ENCODE data around the gene CYBC1.

CYBC1 gene

DNA sequence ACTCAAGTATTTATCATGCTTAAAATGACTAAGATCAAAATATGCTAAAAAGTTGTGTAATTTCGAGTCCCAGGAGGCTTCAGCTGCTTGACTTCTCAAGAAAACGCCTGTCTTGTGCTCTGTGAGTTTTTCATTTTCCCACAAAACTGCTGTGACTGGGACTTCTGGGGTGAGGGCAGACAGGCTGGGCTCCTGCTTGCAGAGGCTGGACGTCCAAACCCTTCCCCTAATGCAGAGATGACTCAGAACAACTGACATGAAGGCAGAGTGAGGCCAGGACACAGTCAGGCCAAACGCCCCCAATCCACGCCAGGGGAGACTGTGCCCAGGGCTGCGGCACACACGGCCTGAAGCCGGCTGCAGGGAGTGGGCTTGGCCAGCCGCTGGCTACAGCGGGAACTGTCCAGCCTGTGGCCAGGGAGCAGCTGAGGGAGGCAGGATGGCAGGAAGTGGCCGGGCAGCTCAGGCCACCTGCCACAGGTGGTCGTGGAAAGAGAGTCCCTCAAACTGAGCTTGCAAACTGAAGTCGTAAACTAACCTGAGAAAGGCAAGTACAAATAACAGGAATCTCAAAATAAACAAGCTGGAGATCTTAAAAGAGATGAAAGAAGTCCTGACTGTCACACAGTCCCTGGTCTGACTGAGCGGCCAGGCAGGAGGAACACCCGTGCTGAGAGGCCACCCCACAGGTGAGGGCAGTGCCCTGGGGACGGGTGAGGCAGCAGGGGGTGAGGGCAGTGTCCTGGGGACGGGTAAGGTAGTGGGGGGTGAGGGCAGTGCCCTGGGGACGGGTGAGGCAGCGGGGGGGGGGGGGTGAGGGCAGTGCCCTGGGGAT is 53.7 kb downstream of the CYBC1 start:
- DNase-seq (ENCODE audit: low read depth), result no peak
- TF ChIP-seq, protein P1, sequence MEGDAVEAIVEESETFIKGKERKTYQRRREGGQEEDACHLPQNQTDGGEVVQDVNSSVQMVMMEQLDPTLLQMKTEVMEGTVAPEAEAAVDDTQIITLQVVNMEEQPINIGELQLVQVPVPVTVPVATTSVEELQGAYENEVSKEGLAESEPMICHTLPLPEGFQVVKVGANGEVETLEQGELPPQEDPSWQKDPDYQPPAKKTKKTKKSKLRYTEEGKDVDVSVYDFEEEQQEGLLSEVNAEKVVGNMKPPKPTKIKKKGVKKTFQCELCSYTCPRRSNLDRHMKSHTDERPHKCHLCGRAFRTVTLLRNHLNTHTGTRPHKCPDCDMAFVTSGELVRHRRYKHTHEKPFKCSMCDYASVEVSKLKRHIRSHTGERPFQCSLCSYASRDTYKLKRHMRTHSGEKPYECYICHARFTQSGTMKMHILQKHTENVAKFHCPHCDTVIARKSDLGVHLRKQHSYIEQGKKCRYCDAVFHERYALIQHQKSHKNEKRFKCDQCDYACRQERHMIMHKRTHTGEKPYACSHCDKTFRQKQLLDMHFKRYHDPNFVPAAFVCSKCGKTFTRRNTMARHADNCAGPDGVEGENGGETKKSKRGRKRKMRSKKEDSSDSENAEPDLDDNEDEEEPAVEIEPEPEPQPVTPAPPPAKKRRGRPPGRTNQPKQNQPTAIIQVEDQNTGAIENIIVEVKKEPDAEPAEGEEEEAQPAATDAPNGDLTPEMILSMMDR (IDR thresholded peaks at IDR 0.05; ENCODE audit: insufficient read depth, low read depth, low read length, missing control alignments), result no peak
- no peak overlapping the region for H3K4me3 ChIP-seq (ENCODE audit: low read depth, low read length)

DNA sequence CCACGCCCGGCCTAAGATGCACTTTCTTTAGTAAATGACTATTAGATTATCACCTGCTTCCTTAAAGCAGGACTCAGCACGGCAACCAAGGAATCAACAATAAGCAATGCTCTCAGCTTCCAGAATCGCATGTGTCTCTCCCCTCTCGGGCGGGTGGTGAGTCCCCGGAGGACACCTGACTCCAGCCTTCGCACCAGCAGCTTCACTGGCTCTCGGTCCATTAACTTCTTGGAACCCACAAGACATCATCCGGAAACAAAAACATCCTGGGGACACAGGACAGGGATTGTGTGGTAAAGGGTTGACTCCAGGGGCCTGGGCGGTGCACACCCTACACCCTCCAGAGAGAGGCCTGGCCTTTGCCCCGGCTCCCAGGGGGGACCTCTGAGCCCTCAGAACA is 56.3 kb downstream of the CYBC1 start:
- H3K4me3 ChIP-seq (ENCODE audit: low read depth, low read length), result no peak overlapping the region
- TF ChIP-seq, protein P1 (IDR thresholded peaks at IDR 0.05; ENCODE audit: insufficient read depth, low read depth, low read length, missing control alignments), result no peak
- DNase-seq (ENCODE audit: low read depth), result no peak

DNA sequence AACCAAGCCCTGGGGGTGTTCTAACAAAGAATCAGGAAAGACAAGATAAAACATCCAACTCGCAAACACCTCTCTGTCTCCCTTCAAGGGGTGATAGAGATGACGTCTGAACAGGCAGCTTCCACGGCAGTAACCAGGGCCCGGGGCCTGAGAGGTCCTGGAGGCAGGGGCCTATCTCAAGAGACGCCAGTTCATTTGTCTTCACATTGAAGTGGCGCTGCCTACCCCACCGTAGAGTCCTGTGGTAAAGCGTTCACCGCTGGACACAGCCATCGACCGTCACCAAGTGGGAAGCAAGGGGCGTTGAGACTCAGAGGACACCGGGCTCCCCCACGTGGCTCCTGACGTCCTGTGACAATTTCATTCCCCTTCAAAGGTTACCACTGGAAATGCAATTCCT is 57.6 kb downstream of the CYBC1 start:
- DNase-seq (ENCODE audit: low read depth), result no peak
- TF ChIP-seq, protein P1 (IDR thresholded peaks at IDR 0.05; ENCODE audit: insufficient read depth, low read depth, low read length, missing control alignments), result no peak
- no peak overlapping the region for H3K4me3 ChIP-seq (ENCODE audit: low read depth, low read length)
